OCI-LY7 (cell line): Measurements from ENCODE around the gene TMEM44. TPM values are rescaled to one million over a fixed set of nuclear protein-coding genes. Genes with fewer than 3 reads are reported as not detected.

Experiments
- BruUV-seq: library from RNA; stranded (reverse); fragments of 400-500 nt; replicated peaks from 2 replicates; lab custom pipeline; 2021; lab: Mats Ljungman, UMichigan
- CTCF ChIA-PET: fragments of 300-600 bp; sonication (Branson Sonifier 250); formaldehyde crosslinking; loops from one replicate; lab custom pipeline; 2022; ENCODE audit warnings: antibody characterized with exemption; ENCODE audit not compliant: unreplicated experiment; lab: Charles Lee
- POLR2A ChIA-PET: fragments of 300-600 bp; sonication (Branson Sonifier 250); formaldehyde crosslinking; loops from one replicate; lab custom pipeline; 2022; ENCODE audit warnings: antibody characterized with exemption; lab: Charles Lee
- DNase-seq: peaks from one replicate; pipeline ENCODE4 v3.0.0-alpha.2; 2015; ENCODE audit warnings: low spot score
- H2AFZ ChIP-seq: fragments of 200-600 bp; sonication (generic), shearing (Covaris generic); 2 replicates; pipeline ENCODE4 v1.6.1; 2014; ENCODE audit warnings: mild to moderate bottlenecking, antibody characterized with exemption, low read length, moderate library complexity
- H3K27ac ChIP-seq: fragments of 200-600 bp; sonication (generic); 2 replicates; pipeline ENCODE4 v1.5.1; 2014; ENCODE audit warnings: mixed run types, low read depth, mild to moderate bottlenecking, moderate library complexity, low read length, inconsistent platforms; ENCODE audit not compliant: poor library complexity, severe bottlenecking
- H3K36me3 ChIP-seq: fragments of 200-600 bp; sonication (generic); 2 replicates; pipeline ENCODE4 v1.6.1; 2014; ENCODE audit warnings: mild to moderate bottlenecking, antibody characterized with exemption, low read length, moderate library complexity, mixed read lengths; ENCODE audit not compliant: insufficient read depth
- H3K4me1 ChIP-seq: fragments of 200-600 bp; sonication (generic); 2 replicates; pipeline ENCODE4 v1.5.1; 2014; ENCODE audit warnings: mild to moderate bottlenecking, low read length; ENCODE audit not compliant: insufficient read depth, poor library complexity, severe bottlenecking
- H3K4me2 ChIP-seq: fragments of 200-600 bp; sonication (generic); 2 replicates; pipeline ENCODE4 v1.6.1; 2014; ENCODE audit warnings: mild to moderate bottlenecking, low read length
- H3K4me3 ChIP-seq: fragments of 200-600 bp; sonication (generic); 2 replicates; pipeline ENCODE4 v1.5.1; 2014; ENCODE audit warnings: mild to moderate bottlenecking, low read depth, low read length; ENCODE audit not compliant: poor library complexity, severe bottlenecking
- H3K79me2 ChIP-seq: fragments of 200-600 bp; sonication (generic); 2 replicates; pipeline ENCODE4 v1.6.1; 2016; ENCODE audit warnings: low read depth, mild to moderate bottlenecking, low read length, moderate library complexity, mixed read lengths; ENCODE audit not compliant: insufficient read depth
- H3K9me2 ChIP-seq: fragments of 200-600 bp; sonication (generic); 2 replicates; pipeline ENCODE4 v1.6.1; 2016; ENCODE audit warnings: mild to moderate bottlenecking, low read length, mixed read lengths; ENCODE audit not compliant: insufficient read depth
- H3K9me3 ChIP-seq: fragments of 200-600 bp; sonication (generic); 2 replicates; pipeline ENCODE4 v1.6.1; 2014; ENCODE audit warnings: mild to moderate bottlenecking, mixed run types, low read length, mixed read lengths
- H4K20me1 ChIP-seq: fragments of 200-600 bp; sonication (generic); 2 replicates; pipeline ENCODE4 v1.6.1; 2014; ENCODE audit warnings: mild to moderate bottlenecking, antibody characterized with exemption, low read length, moderate library complexity, mixed read lengths; ENCODE audit not compliant: insufficient read depth
- EZH2phosphoT487 ChIP-seq: fragments of 200-600 bp; sonication (generic); IDR thresholded peaks from 2 replicates; pipeline ENCODE4 v1.6.1; 2018; ENCODE audit warnings: low read depth, borderline replicate concordance, mild to moderate bottlenecking, mixed run types, antibody characterized with exemption, low read length, moderate library complexity, mixed read lengths
- intact Hi-C: fragments of 100-400 bp; cut with micrococcal nuclease; formaldehyde crosslinking; loops from one replicate; pipeline ENCODE4 v1.10.0; 2022; ENCODE audit not compliant: unreplicated experiment
- total RNA-seq, 2 experiments: library from RNA; depleted of rRNA in 1 of 2; stranded (reverse); fragments of >200 nt in 1 of 2; shearing (Covaris generic) in 1 of 2; gene quantifications; 2 replicates each; pipeline ENCODE4 v1.2.3, GENCODE V29; 2014 to 2022
- TF ChIP-seq, protein P1 (sequence below): fragments of 200-600 bp; sonication (generic); conservative IDR thresholded peaks from 2 replicates; pipeline ENCODE4 v1.5.1; 2014; ENCODE audit warnings: mild to moderate bottlenecking, antibody characterized with exemption, low read length, moderate library complexity, mixed read lengths

Gene TMEM44
- total RNA-seq, 2 experiments from 2014 or later, result 8.8 to 22.9 TPM

DNA sequence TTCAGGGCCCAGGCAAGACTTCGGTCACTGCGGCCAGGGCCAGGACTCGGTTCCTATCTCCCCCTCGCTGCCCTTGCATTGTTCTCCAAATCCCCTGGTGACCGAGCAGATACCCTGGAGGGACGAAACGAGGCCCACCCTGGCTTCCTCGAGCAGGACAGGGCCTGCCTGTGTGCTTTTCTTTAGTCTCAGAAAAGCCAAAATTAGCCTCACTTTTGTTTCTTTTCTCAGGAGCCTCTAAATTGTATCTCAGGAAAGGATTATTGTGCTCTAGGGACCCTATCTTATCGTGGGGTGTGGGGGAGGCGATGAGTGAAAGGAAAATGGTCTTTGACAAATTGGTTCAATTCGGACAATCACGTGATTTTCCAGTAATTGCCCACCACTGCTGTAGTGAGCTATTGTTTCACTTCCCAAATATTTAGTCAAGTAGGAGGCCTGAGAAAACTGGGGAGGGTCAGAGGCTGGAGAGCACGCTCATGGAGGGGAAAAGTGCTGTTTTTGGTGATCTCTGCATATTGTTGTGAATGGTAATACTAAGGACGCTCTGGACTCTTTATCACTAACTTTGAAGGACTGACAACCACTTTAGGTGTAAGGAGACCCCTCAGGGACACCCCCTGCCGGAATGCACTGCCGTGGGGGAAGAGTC, 61.6 kb downstream of the TMEM44 start:
- no peak for DNase-seq
- ChIA-PET CTCF (no interaction called here), POLR2A (interaction anchor here (0.5 to 0.6 kb wide), 2 partner anchors 9 to 72 kb away, joined by 3 to 4 read pairs; no protein-coding TSS in a partner anchor)
- H3K9me3 ChIP-seq, result no peaks in the 10 kb centered on the region
- no peak overlapping the region for H3K27ac ChIP-seq
- intact Hi-C loops, result loop anchor here (5.0 kb wide), 2 partner anchors 99 to 239 kb away; no protein-coding TSS in a partner anchor
- no peaks in the 10 kb centered on the region for H3K9me2 ChIP-seq
- H3K4me3 ChIP-seq, result no peak overlapping the region
- H2AFZ ChIP-seq, result no peak overlapping the region
- TF ChIP-seq EZH2phosphoT487, result no peak
- TF ChIP-seq, protein P1, sequence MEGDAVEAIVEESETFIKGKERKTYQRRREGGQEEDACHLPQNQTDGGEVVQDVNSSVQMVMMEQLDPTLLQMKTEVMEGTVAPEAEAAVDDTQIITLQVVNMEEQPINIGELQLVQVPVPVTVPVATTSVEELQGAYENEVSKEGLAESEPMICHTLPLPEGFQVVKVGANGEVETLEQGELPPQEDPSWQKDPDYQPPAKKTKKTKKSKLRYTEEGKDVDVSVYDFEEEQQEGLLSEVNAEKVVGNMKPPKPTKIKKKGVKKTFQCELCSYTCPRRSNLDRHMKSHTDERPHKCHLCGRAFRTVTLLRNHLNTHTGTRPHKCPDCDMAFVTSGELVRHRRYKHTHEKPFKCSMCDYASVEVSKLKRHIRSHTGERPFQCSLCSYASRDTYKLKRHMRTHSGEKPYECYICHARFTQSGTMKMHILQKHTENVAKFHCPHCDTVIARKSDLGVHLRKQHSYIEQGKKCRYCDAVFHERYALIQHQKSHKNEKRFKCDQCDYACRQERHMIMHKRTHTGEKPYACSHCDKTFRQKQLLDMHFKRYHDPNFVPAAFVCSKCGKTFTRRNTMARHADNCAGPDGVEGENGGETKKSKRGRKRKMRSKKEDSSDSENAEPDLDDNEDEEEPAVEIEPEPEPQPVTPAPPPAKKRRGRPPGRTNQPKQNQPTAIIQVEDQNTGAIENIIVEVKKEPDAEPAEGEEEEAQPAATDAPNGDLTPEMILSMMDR, result no peak
- H4K20me1 ChIP-seq, result no peaks in the 10 kb centered on the region
- no peaks in the 10 kb centered on the region for H3K36me3 ChIP-seq
- BruUV-seq, result no TSS peak
- no peaks in the 10 kb centered on the region for H3K79me2 ChIP-seq
- H3K4me2 ChIP-seq, result no peak overlapping the region
- no peaks in the 10 kb centered on the region for H3K4me1 ChIP-seq

- intact Hi-C loops, result loop anchor here (5.0 kb wide), 2 partner anchors 99 to 239 kb away; no protein-coding TSS in a partner anchor
- CTCF ChIA-PET, result no interaction called here
- no peaks in the 10 kb centered on the region for H3K4me1 ChIP-seq
Observed at GRCh38 chr3:194570898-194571297, 62.3 kb downstream of the TMEM44 start.

More at GRCh38 chr3:194570898-194571297, 62.3 kb downstream of the TMEM44 start:
- no peaks in the 10 kb centered on the region for H3K9me3 ChIP-seq
- POLR2A ChIA-PET, result interaction anchor here (0.6 kb wide), 1 partner anchor 63 kb away, joined by 5 read pairs; no protein-coding TSS in a partner anchor
- no peaks in the 10 kb centered on the region for H3K79me2 ChIP-seq
- H3K4me3 ChIP-seq, result no peak overlapping the region
- no peaks in the 10 kb centered on the region for H3K36me3 ChIP-seq
- BruUV-seq, result no TSS peak
- H2AFZ ChIP-seq, result no peak overlapping the region
- no peak overlapping the region for H3K27ac ChIP-seq
- no peaks in the 10 kb centered on the region for H4K20me1 ChIP-seq
- no peaks in the 10 kb centered on the region for H3K9me2 ChIP-seq
- H3K4me2 ChIP-seq, result no peak overlapping the region
- DNase-seq, result no peak
- TF ChIP-seq, protein P1, result no peak
- TF ChIP-seq EZH2phosphoT487, result no peak
